Osteoblast (primary cell): ENCODE data around the gene TRIM56. TPM values are rescaled to one million over a fixed set of nuclear protein-coding genes. Genes with fewer than 3 reads are reported as not detected.

ENCODE experiments used
- DNase-seq: peaks from one replicate; pipeline ENCODE4 v3.0.0; 2011; ENCODE audit warnings: low spot score, mixed read lengths; ENCODE audit not compliant: insufficient read length; ENCODE audit errors: missing footprints
- H2AFZ ChIP-seq: 2 replicates; pipeline ENCODE4 v1.6.0; 2011; ENCODE audit warnings: mild to moderate bottlenecking, low read length
- H3K27ac ChIP-seq: 2 replicates; pipeline ENCODE4 v1.5.1; 2011; ENCODE audit warnings: mild to moderate bottlenecking, low read depth, low read length, moderate library complexity
- H3K27me3 ChIP-seq: 2 replicates; pipeline ENCODE4 v1.6.0; 2012; ENCODE audit warnings: mild to moderate bottlenecking, control low read depth, inconsistent platforms, low read length, moderate library complexity; ENCODE audit not compliant: insufficient read depth
- H3K36me3 ChIP-seq: 2 replicates; pipeline ENCODE4 v1.5.1; 2011; ENCODE audit warnings: mild to moderate bottlenecking, low read length, control low read depth, moderate library complexity; ENCODE audit not compliant: insufficient read depth
- H3K4me1 ChIP-seq: 2 replicates; pipeline ENCODE4 v1.5.1; 2011; ENCODE audit warnings: mild to moderate bottlenecking, low read length, control low read depth, moderate library complexity; ENCODE audit not compliant: insufficient read depth
- H3K4me2 ChIP-seq: 2 replicates; pipeline ENCODE4 v1.6.0; 2011; ENCODE audit warnings: mild to moderate bottlenecking, low read length; ENCODE audit not compliant: insufficient read depth
- H3K4me3 ChIP-seq: fragments of 200-600 bp; sonication (generic); 3 replicates; pipeline ENCODE4 v1.5.1; 2012; ENCODE audit warnings: mild to moderate bottlenecking, low read length, inconsistent platforms; ENCODE audit not compliant: insufficient read depth
- H3K79me2 ChIP-seq: 2 replicates; pipeline ENCODE4 v1.6.0; 2012; ENCODE audit warnings: mild to moderate bottlenecking, low read length, control low read depth, inconsistent platforms; ENCODE audit not compliant: insufficient read depth
- H3K9me3 ChIP-seq: 2 replicates; pipeline ENCODE4 v1.5.1; 2011; ENCODE audit warnings: low read depth, low read length, control low read depth
- H4K20me1 ChIP-seq: 2 replicates; pipeline ENCODE4 v1.6.0; 2012; ENCODE audit warnings: mild to moderate bottlenecking, low read length, control low read depth; ENCODE audit not compliant: insufficient read depth
- CTCF ChIP-seq: IDR thresholded peaks from 2 replicates; pipeline ENCODE4 v1.5.1; 2011; ENCODE audit warnings: mild to moderate bottlenecking, low read depth, low read length, moderate library complexity; ENCODE audit errors: extremely low read depth
- total RNA-seq: library from RNA; depleted of rRNA; stranded (reverse); fragments of >200 nt; gene quantifications from 2 replicates; pipeline ENCODE4 v1.2.3, GENCODE V29; 2012

Gene TRIM56
- total RNA-seq, 1 donor: 13.8 TPM

GRCh38 chr7:101113836-101114235 lies 28.6 kb downstream of the TRIM56 start:
- Histone ChIP-seq H3K4me2 (no peak overlapping the region), H2AFZ (peak overlapping the region; percentile 50), H3K27ac (peak overlapping the region; percentile 72), H4K20me1 (no peaks in the 10 kb centered on the region), H3K27me3 (no peaks in the 10 kb centered on the region), H3K4me3 (no peak overlapping the region), H3K4me1 (peaks cover 40% of the 10 kb centered on the region), H3K36me3 (no peaks in the 10 kb centered on the region), H3K79me2 (no peaks in the 10 kb centered on the region), H3K9me3 (no peaks in the 10 kb centered on the region)
- DNase-seq: no peak
- TF ChIP-seq CTCF: no peak

- TF ChIP-seq CTCF: no peak
- H3K27me3 ChIP-seq: no peaks in the 10 kb centered on the region
- no peak overlapping the region for H3K4me3 ChIP-seq
- no peaks in the 10 kb centered on the region for H3K36me3 ChIP-seq
- H3K4me2 ChIP-seq: no peak overlapping the region
- no peaks in the 10 kb centered on the region for H3K9me3 ChIP-seq
- peak; percentile 91 for DNase-seq
- H3K79me2 ChIP-seq: no peaks in the 10 kb centered on the region
- H3K27ac ChIP-seq: peak overlapping the region; percentile 72
- no peaks in the 10 kb centered on the region for H4K20me1 ChIP-seq
- peaks cover 43% of the 10 kb centered on the region for H3K4me1 ChIP-seq
- peak overlapping the region; percentile 50 for H2AFZ ChIP-seq
Measured at GRCh38 chr7:101114492-101114891, 29.2 kb downstream of the TRIM56 start.

- Histone ChIP-seq H3K9me3 (no peaks in the 10 kb centered on the region), H3K79me2 (no peaks in the 10 kb centered on the region), H3K4me3 (no peak overlapping the region), H4K20me1 (no peaks in the 10 kb centered on the region), H3K27ac (peak overlapping the region; percentile 72), H3K27me3 (no peaks in the 10 kb centered on the region), H3K4me1 (peaks cover 50% of the 10 kb centered on the region), H3K4me2 (no peak overlapping the region), H3K36me3 (no peaks in the 10 kb centered on the region), H2AFZ (peak overlapping the region; percentile 14)
- DNase-seq: no peak
- no peak for TF ChIP-seq CTCF
Measured at GRCh38 chr7:101115215-101115614, 29.9 kb downstream of the TRIM56 start.

GRCh38 chr7:101116898-101117297 lies 31.6 kb downstream of the TRIM56 start:
- no peaks in the 10 kb centered on the region for H3K79me2 ChIP-seq
- no peaks in the 10 kb centered on the region for H3K9me3 ChIP-seq
- no peak overlapping the region for H2AFZ ChIP-seq
- H3K4me1 ChIP-seq: peaks cover 58% of the 10 kb centered on the region
- peak overlapping the region; percentile 39 for H3K4me2 ChIP-seq
- no peak for DNase-seq
- H3K27me3 ChIP-seq: no peaks in the 10 kb centered on the region
- no peaks in the 10 kb centered on the region for H4K20me1 ChIP-seq
- no peaks in the 10 kb centered on the region for H3K36me3 ChIP-seq
- no peak for TF ChIP-seq CTCF
- H3K4me3 ChIP-seq: no peak overlapping the region
- peak overlapping the region; percentile 98 for H3K27ac ChIP-seq
